K562 (cell line): ENCODE data around the gene ACKR3.

Source experiments
- JUND ChIP-seq, 2 experiments: IDR thresholded peaks; 2 replicates in 1 of 2; 3 replicates in 1 of 2; pipeline ENCODE4 v1.6.1; 2011; ENCODE audit warnings: borderline replicate concordance in 2 of 2, low read depth in 2 of 2, low read length in 2 of 2, improper control_type of control experiment in 1 of 2, missing biosample characterization in 1 of 2, missing genetic modification characterization in 1 of 2, missing genetic modification reagents in 1 of 2
- RNF2 ChIP-seq: sonication (generic); IDR thresholded peaks from 2 replicates; pipeline ENCODE4 v1.6.1; 2016

DNA sequence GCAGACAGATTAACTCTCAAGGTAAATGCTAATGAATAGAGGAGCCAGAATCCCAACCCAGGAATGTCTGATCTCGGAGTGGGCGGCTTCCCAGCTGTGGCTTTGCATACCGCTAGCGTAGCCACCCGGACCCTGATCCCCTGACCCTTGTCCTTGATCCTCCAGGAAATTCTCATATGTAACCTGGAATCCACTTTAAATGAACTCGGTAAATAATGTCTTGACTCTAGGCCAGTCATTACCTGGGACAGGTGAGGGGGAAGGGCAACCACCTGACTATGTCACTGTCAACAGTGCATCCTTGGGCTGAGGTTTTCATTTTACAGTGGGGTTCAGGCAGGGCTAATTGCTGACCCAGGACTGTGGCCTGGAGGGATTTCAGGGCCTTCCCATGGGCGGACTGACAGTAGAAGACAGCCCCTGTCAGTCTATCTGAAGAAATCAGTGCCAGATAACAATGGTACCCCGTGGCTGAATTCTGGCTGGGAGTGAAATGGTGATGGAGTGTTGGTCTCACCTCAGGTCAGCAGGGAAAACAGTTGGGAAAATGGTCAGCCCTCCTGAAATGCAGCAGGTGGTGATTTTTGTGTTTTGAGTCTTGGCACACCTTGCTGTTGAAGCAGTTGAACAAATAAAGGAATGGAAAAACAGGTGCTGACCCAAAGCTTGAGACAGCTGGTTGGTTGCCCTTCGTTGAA lies 9.6 kb downstream of the ACKR3 start:
- TF ChIP-seq RNF2 (no peak), JUND (IDR thresholded peaks at IDR 0.05; ENCODE audit: borderline replicate concordance, low read depth, low read length) (no peak), JUND (tag; IDR thresholded peaks at IDR 0.05; ENCODE audit: borderline replicate concordance, low read depth, low read length) (no peak)
